OCI-LY3 (cell line): ENCODE measurements around the gene PPP2R2B.

ENCODE experiments used
- CTCF ChIP-seq: fragments of 200-600, 300-600 bp; sonication (generic); IDR thresholded peaks from 2 replicates; pipeline ENCODE4 v1.5.1; 2014; ENCODE audit warnings: antibody characterized with exemption, low read length, low read depth
- EZH2phosphoT487 ChIP-seq: fragments of 200-600 bp; shearing (Covaris generic); IDR thresholded peaks from 2 replicates; pipeline ENCODE4 v1.6.1; 2018; ENCODE audit warnings: antibody characterized with exemption, mixed run types, low read depth

- no peak for TF ChIP-seq CTCF
- TF ChIP-seq EZH2phosphoT487, result no peak
These were observed 161.9 kb downstream of the PPP2R2B start for GRCh38 chr5:146716636-146717035.
